DOHH2 (cell line): ENCODE data around the gene CASTOR2.

Experiments
- H3F3A ChIP-seq: fragments of 200-600 bp; sonication (generic), shearing (Covaris generic); 2 replicates; pipeline ENCODE4 v1.6.0; 2016; ENCODE audit warnings: antibody characterized with exemption, mild to moderate bottlenecking; ENCODE audit not compliant: control insufficient read depth, insufficient read depth
- H3K27ac ChIP-seq: fragments of 200-600 bp; sonication (generic); 2 replicates; pipeline ENCODE4 v1.5.1; 2014; ENCODE audit warnings: low read depth, mild to moderate bottlenecking, low read length, moderate library complexity
- H3K27me3 ChIP-seq: fragments of 200-600 bp; sonication (generic); 2 replicates; pipeline ENCODE4 v1.6.1; 2014; ENCODE audit warnings: mild to moderate bottlenecking, low read length, mixed read lengths; ENCODE audit not compliant: control insufficient read depth
- H3K36me3 ChIP-seq: fragments of 200-600 bp; sonication (generic); 2 replicates; pipeline ENCODE4 v1.6.1; 2014; ENCODE audit warnings: mild to moderate bottlenecking, low read length, moderate library complexity, mixed read lengths; ENCODE audit not compliant: control insufficient read depth
- H3K4me1 ChIP-seq: fragments of 200-600 bp; sonication (generic); 2 replicates; pipeline ENCODE4 v1.6.1; 2014; ENCODE audit warnings: mild to moderate bottlenecking, low read length, mixed read lengths; ENCODE audit not compliant: control insufficient read depth
- H3K4me2 ChIP-seq: fragments of 200-600 bp; sonication (generic); 2 replicates; pipeline ENCODE4 v1.6.0; 2014; ENCODE audit warnings: mild to moderate bottlenecking, low read length, moderate library complexity
- H3K4me3 ChIP-seq: fragments of 200-600 bp; sonication (generic); 2 replicates; pipeline ENCODE4 v1.5.1; 2014; ENCODE audit warnings: mild to moderate bottlenecking, low read length, mixed read lengths
- H3K79me2 ChIP-seq: fragments of 200-600 bp; sonication (generic); 2 replicates; pipeline ENCODE4 v1.6.1; 2014; ENCODE audit warnings: mild to moderate bottlenecking, low read length, mixed read lengths; ENCODE audit not compliant: control insufficient read depth
- H3K9me2 ChIP-seq: fragments of 200-600 bp; sonication (generic); replicated peaks from 2 replicates; pipeline ENCODE4 v1.6.1; 2014; ENCODE audit warnings: mild to moderate bottlenecking, low read length, mixed read lengths; ENCODE audit not compliant: control insufficient read depth
- H3K9me3 ChIP-seq: fragments of 200-600 bp; sonication (generic); 2 replicates; pipeline ENCODE4 v1.6.1; 2014; ENCODE audit warnings: antibody characterized with exemption, low read length, mixed read lengths; ENCODE audit not compliant: control insufficient read depth, insufficient read depth
- H4K20me1 ChIP-seq: fragments of 200-600 bp; sonication (generic); 2 replicates; pipeline ENCODE4 v1.6.0; 2014; ENCODE audit warnings: low read depth, mild to moderate bottlenecking, antibody characterized with exemption, low read length, moderate library complexity; ENCODE audit not compliant: control insufficient read depth, insufficient read depth
- CTCF ChIP-seq: fragments of 200-600 bp; sonication (generic); IDR thresholded peaks from one replicate; pipeline ENCODE4 v1.5.1; 2014; ENCODE audit warnings: antibody characterized with exemption, mild to moderate bottlenecking, low read depth, low read length; ENCODE audit not compliant: poor library complexity, severe bottlenecking
- EZH2phosphoT487 ChIP-seq: fragments of 200-600 bp; sonication (generic); IDR thresholded peaks from 2 replicates; pipeline ENCODE4 v1.6.1; 2017; ENCODE audit warnings: borderline replicate concordance, mild to moderate bottlenecking, antibody characterized with exemption, low read length, moderate library complexity, mixed read lengths

The CASTOR2 gene

DNA sequence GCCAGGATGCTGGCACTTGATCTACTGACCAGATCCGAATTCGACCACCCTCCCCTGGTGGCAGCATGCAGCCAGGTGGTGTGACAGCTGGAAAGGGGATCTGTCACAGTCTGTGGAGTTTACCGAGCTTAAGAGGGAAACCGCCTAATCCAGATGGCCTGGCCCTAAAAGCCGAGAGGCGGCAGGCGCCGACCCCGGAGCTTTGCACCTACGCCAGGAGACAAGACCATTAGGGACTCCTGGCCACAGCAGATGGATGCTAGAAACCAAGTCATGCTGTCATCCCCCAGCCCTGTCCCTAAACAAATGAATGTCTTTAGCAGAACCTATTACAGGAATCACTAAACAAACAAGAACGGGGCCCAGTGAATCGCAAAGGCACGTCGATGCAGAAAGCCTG, 81.4 kb downstream of the CASTOR2 start:
- no peak for TF ChIP-seq CTCF
- no peak for TF ChIP-seq EZH2phosphoT487
- no peaks in the 10 kb centered on the region; the same call in 1 of the 2 replicates for H3F3A ChIP-seq
- H3K4me3 ChIP-seq: no peak overlapping the region
- no peaks in the 10 kb centered on the region for H3K27me3 ChIP-seq
- H3K4me2 ChIP-seq: no peak overlapping the region
- H3K4me1 ChIP-seq: no peaks in the 10 kb centered on the region
- no peaks in the 10 kb centered on the region for H3K79me2 ChIP-seq
- H3K36me3 ChIP-seq: peaks cover 20% of the 10 kb centered on the region
- H3K9me3 ChIP-seq: no peaks in the 10 kb centered on the region
- H3K9me2 ChIP-seq: no peaks in the 10 kb centered on the region
- H3K27ac ChIP-seq: no peak overlapping the region
- no peaks in the 10 kb centered on the region for H4K20me1 ChIP-seq

DNA sequence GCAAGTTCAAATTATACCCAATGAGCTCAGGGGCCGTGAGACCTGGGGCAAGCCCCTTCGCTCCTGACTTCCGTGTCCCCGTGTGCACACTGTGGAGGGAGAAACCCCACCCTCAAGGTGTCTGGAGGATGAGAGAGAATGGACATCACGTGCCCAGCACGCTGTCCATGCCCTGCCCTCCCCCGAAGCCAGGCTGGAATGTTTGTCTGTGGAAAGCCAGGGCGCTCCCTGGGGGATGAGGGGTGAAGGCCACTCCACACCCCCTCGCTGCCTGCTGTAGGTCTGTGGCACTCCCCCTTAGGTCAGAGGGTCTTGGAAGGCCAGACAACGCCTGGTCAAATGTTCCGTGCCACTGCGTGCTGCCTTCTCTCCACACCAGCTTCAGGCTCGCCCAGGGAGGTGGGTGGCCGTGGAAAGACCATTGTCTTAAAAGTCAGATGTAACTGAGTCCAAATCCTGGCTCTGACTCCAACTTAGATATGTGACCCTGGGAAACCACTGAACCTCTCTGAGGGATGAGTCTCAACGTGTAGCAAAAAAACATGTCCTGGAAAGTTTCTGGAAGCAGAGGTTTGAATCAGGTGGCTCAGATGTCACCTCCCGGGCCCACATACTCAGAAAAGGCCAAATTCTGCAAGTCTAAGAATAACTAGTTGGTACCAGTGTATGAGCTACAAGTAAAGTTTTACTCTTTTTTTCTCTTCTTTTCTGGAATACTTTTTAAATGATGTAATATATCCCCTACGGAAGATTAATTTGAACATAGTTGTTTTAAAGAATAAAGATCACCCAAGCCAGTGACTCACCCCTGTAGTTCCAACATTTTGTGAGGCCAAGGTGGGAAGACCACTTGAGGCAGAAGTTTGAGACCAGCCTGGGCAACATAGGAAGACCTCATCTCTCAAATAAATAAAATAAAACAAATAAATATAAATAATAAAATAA, 84.2 kb downstream of the CASTOR2 start:
- Histone ChIP-seq H3K36me3 (peaks cover 36% of the 10 kb centered on the region), H3K27ac (no peak overlapping the region), H3K27me3 (no peaks in the 10 kb centered on the region), H3K9me2 (no peaks in the 10 kb centered on the region), H4K20me1 (no peaks in the 10 kb centered on the region), H3K4me1 (no peaks in the 10 kb centered on the region), H3F3A (no peaks in the 10 kb centered on the region; the same call in 1 of the 2 replicates), H3K9me3 (no peaks in the 10 kb centered on the region), H3K4me3 (no peak overlapping the region), H3K79me2 (no peaks in the 10 kb centered on the region), H3K4me2 (no peak overlapping the region)
- no peak for TF ChIP-seq CTCF
- no peak for TF ChIP-seq EZH2phosphoT487

DNA sequence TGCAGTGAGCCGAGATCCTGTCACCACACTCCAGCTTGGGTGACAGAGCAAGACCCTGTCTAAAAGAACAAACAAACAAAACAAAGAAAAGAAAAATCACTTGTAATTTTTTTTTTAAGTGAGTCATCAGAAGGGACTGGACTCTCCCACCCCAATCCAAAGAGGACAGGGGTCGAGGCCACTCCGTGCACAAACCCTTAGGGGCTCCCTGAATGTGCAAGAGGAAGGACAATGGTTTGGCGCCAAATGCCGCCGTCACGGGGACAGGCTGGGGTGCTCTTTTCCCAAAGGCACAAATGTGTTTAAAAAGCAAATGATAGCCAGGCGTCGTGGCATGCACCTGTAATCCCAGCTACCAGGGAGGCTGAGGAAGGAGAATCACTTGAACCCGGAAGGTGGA, 85.3 kb downstream of the CASTOR2 start:
- Histone ChIP-seq H3K4me1 (no peaks in the 10 kb centered on the region), H3K27ac (no peak overlapping the region), H3K79me2 (no peaks in the 10 kb centered on the region), H3K9me3 (no peaks in the 10 kb centered on the region), H3K4me2 (no peak overlapping the region), H3F3A (no peaks in the 10 kb centered on the region; the same call in 1 of the 2 replicates), H4K20me1 (no peaks in the 10 kb centered on the region), H3K9me2 (no peaks in the 10 kb centered on the region), H3K4me3 (no peak overlapping the region), H3K36me3 (peaks cover 46% of the 10 kb centered on the region), H3K27me3 (no peaks in the 10 kb centered on the region)
- no peak for TF ChIP-seq CTCF
- TF ChIP-seq EZH2phosphoT487: no peak
